Measurements from ENCODE around the gene CTRB1.

Gene CTRB1

DNA sequence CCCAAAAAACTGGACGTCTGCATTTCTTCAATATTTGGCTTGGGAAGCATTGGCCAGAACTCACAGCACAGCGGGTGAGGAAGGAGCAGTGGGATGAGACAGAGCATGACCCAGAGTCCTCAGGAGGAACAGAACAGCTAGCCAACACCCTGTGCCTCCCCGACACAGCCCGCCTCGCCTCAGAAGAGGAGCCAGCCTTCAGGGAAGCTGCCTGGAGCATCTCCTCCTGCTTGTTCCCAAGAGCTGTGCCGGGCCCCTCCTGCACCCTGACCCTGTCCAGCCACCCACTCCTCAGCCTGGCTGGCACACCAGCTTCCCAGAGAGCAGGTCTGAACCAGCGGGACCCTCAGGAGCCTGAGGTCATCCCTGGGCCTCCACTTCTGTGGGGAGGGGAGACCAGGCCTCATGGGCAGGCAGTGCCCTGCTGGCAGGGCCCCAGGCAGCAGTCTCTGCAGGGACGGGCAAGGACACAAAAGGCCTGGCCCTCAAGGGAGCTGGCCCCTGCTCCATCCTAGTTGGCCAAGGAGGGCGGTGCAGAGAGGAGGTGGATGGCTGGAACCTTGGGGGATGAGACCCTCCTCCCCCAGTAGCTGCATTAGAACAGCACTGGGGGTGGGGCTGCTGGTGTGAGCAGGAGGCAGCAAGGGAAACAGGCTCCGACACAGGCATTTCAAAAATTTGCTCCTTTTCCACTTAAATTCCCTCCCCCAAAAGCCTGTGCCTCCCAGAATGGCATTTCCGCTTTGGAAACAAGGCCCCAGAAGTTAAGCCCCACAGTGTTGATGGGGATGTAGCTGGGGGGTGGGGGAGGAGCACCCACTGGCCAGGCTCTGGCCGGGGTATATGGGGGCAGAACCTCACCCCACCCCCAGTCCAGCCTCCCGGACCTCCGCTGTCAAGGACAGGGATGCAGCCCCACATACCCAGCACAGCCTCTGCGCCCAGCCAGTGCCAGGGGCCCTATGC, 34.4 kb downstream of the CTRB1 start:
- DNase-seq (ENCODE audit: low read depth in 2 of 3, low spot score in 1 of 3), result no peak

DNA sequence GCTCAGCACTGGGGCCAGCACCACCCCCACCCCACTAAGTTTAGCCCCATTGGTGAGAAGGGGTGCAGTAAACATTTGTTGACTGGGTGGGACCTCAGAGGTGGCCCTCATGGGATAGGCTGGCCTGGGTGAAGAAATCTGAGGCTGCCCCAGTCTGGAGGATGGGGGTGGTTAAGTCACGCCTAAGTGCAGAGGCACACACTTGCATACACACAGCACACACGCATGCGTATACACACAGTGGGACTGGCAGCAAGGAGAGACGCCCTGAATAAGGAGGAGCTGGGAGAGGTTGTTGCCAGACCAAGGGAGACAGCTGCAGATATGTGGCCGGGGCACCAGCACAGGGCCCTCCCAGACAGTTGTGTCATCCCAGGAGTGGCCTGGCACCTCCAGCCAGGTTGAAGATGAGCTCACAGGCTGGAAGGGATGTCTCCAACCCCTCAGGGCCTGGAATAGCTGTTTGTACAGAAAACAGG, 35.6 kb downstream of the CTRB1 start:
- DNase-seq (ENCODE audit: low read depth in 2 of 3, low spot score in 1 of 3), result no peak

DNA sequence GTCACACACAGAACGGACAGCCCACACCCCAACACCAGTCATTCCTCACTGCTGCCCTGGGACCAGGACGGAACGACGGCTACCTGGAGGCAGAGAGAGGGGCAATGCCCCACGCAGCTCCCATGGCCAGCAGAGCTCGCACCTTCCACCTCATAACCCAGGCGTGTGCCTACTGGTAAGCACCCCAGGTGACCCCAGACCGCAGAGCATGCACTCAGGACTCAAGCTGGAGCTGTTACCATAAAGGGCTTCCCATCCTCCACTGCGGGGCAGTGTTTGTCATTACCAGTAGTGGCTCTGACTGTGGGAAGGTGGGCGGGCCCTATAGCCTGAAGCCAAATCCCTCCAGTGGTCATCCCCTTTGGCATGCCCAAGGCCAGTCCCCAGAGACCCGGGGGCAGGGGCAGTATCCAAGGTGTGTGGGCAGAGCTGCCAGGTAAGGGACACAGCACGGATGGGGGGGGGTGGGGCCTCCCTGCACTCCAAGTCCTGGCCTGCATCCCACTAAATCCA, 37.3 kb downstream of the CTRB1 start:
- DNase-seq (ENCODE audit: low read depth in 2 of 3, low spot score in 1 of 3), result no peak

DNA sequence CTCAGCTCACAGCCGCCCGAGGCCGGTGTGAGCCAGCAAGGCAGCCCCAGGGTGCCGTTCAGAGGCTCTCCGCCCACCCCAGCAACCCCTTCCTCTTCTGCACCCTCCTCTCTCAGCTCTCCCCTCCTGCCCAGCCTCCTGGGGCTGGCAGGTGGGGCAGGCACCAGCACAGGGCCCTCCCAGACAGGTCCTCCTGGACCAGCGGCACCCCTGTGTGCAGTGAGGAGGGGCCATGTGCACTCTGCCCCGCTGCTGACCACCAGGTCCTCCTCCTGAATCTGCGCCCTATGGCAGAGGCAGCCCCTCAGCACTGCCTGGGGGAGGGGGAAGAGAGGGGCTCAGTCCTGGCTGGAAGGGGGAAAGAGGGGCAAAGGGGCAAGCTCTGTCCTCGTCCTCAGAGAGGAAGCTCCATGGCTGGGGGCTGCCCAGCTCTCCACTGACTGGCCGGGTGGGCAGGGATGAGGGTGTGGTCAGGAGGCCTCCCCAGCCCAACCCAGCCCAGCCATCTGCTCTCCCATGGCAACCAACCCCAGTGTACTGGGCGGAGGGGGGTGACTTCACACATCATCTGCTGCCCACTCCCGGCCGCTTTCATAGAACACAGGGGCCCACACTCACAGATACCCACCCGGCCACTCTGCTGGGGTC, 38.0 kb downstream of the CTRB1 start:
- DNase-seq (ENCODE audit: low read depth in 2 of 3, low spot score in 1 of 3), result no peak

DNA sequence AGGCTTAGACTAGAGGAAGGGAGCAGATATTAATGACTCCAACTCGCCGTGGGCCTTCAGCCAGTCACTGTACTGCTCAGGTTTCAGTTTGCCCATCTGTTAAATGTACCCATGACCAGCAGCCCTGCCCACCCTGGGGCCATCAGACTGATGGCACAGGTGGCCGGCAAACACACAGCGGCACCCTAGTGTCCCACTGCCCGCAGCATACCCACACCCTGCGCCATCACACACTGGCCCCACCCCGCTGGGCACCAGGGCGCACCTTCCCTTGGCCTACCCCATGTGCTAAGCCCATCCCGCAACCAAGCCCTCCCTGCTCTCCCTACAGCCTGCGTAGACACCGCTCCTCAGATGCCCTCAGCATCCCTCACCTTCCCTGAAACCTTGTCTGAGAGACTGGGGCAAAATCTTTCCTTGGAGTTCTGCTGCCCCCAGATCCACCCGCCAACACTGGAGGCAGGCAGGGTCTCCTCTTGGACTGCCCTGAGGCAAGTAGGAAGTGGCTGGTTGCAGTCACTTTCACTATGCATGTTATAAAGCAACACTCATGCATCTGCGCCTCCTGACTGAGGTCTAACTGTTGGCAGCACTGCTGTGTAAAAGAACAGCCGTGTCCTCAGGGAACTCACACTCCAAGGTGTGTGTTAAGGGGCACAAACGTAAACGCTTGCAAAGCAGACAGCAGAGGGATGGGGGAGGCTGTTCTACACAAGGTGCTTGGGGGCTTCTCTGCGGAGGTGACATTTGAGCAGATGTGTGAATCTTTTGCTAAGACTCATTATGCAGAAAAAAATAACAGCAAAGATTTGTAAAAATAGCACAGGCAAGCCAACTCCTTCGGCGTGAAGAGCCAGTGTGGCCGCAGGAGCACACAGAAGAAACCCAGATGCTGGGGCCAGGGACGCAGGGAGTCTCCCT, 39.4 kb downstream of the CTRB1 start:
- DNase-seq (ENCODE audit: low read depth in 2 of 3, low spot score in 1 of 3), result no peak

DNA sequence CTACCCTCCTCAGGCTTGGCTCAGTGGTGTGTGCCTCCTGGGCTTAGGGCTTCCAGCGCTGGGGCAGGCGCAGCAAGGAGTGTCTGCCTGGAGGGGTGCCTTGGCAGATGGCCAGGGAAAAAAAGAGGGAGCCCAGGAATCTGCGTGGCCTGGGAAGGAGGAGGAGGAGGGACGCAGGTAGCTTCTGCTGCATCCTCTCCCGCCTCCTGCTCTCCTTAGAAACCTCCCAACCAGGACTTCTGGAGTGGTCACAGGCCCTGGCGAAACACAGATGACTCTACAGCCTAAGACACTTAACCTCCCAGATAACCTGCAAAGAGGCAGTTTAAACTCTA, 40.0 kb downstream of the CTRB1 start:
- DNase-seq (ENCODE audit: low read depth in 2 of 3, low spot score in 1 of 3), result no peak

DNA sequence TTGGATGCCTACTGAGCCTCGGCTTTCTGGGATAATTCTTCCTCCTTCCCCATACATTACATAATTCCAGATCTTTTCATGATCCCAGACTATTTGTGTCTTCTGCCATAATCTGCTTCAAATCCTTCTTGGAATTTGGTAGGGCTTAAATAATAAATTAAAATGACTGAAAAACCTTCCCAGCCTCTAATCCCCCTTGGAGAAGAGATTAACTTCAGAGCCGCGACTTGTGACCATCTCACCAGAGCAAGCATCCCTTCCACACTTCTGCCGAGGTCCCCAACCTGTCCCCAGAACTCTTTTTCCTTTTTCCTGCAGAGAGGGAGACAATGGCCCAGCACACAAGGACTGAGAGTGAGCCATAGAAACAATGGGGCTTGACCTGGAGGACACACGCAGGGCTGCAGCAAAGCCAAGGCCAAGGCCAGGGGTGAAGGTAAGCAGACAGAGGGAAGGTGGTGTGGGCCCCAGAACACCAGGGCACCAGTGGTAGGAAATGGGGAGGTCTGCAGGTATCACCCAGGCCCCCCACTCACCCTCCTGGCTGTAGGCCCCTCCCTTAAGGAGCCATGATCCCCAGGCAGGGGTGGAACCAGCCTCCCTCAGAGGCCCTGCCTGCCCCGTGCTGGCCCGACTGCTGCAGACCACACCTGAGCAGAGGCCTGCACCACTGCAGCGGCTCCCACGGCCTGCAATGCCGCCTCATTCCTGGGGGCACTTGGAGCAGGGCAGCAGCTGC, 42.2 kb downstream of the CTRB1 start:
- no peak for DNase-seq (ENCODE audit: low read depth in 2 of 3, low spot score in 1 of 3)

DNA sequence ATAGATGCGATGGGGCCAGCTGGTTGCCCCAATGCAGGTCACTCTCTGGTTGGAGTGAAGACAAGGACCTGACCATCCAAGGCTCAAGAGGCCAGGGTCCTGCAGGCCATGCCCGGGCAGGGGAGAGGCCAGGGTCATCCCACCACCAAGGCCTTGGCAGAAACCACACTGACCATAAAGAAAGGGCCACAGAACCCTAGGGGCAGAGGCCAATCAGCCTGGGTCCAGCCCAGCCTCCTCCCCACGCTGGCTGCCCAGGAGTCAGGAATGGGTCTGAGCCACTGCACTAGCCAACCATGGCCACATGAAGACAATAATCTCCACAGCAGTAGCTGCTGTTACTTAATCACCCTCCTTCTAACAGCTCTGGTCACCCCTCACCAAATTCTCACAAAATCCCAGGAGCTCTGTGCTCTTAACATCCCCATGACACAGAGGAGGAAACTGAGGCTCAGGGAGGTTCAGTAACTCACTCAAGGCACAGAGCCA, 42.8 kb downstream of the CTRB1 start:
- no peak for DNase-seq (ENCODE audit: low read depth in 2 of 3, low spot score in 1 of 3)

DNA sequence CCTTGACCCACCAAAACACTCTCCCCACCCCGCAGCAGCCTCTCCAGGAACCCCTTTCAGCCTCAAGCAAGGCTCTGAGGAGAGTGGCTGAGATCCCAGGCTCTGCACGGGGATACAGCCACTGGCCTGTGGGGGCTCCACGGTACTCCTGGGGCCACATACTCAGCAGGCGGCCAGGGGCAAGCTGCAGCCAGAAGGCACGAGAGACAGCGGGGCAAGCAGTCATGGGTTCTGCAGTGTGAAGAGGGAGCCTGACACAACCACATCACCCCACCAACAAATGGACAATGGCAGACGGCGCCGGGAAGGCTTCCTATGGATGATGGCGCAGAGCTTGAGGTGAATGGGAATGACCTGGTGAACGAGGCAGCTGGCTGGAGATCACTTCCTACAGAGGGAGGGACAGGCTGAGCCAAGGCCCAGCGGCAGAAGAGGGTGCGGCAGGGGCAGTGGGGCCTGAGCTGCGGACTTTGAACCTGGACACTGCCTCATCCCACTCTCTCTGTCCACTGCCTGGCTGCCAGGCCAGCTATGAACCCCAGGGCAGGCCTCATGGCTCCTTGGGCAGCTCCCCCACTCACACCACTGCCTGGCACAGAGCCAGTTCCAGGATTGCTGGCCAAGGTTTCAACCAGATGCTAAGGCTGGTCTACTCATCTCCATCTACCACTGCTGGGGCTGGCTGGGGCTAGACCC, 43.5 kb downstream of the CTRB1 start:
- no peak for DNase-seq (ENCODE audit: low read depth in 2 of 3, low spot score in 1 of 3)

DNA sequence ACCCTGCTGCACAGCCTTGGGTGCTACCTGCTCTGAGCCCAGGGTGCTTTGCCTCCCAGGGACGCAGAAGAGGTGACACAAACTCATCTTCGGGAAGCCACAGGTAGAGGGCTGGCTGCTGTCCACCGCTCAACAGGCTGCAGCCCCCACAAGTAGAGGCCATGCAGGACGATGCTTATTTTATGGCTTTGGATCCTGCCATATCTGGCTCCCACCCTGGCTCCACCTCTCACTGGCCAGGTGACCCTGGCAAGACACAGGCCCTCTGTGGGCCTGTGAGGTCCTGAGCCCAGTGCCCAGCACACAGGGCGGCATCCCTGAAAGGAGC, 44.0 kb downstream of the CTRB1 start:
- no peak for DNase-seq (ENCODE audit: low read depth in 2 of 3, low spot score in 1 of 3)

DNA sequence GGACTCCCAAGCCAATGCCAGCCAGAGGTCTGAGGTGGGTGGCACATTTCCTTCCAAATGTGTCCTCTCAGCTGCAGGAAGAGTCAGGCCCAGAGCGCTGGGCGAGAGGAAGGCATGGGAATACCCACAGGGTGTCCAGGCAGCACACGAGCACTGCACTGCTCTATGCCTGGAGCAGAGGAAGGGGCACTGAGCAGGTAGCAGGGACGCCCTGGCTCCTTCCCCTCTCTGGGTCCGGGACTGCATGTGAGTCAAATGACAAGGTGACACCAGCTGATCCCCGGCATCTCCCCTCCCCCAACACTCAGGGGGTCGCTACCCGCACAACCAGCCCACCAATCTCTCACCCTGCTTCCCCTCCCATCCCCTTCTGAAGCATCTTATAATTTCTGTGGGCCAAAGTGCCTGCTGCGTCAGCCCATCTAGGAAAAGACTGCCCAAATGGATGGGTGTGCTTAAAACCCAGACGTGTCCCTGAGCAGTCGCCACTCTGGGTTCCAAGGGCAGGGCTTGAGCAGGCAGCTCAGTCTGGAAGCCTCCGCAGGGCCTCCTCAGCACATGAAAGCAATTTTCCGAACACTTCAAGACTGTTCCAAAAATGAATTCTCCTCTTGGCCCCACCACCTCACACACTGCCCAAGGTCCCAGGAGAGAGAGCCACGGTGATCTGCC, 44.6 kb downstream of the CTRB1 start:
- no peak for DNase-seq (ENCODE audit: low read depth in 2 of 3, low spot score in 1 of 3)

DNA sequence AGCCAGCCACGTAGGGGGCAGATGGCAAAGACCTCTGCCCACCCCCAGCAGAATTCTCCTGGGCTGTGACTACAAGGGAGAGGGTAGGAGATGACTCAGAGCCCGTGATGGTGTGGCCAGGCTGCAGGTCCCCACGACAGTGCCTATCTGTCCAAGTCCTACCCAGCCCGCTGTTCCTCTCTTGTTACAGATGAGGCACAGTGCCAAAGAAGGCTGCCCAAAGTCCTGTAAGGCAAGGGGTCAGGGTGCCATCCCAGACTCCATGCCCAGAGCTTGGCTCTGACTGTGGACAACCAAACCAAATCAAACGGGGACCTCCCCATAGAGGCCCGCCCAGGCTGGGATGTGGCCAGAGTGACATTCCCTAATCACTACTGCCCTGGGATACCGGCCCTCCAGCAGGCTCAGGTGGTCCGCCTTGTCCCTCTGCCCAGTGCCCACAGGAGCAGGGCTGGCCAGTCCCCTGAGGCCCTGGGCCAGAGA, 45.2 kb downstream of the CTRB1 start:
- no peak for DNase-seq (ENCODE audit: low read depth in 2 of 3, low spot score in 1 of 3)

DNA sequence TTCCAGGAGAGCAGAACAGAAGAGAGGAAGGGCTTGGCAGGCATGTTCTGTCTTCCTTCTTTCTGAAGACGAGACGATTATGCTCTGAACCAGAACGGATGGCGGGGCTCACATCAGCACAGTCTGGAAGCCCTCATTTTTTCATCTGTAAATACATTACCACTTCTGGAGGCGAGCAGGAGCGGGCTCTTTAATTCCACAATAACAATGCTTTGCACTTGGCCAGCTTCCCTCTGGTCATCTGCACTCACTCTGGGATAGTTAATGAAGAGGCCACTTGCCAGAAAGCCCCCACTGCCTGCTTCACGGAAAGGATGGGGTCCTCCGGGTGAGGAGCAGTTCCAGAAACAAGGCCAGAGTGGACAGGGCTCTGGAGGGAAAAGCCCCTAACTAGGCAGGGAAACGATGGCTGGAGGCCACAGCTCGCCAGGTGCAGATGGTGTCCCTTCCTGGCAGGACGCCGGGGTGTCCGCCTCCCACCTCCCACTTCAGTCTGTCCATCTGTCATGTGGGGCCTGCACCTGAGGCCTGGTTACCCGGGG, 45.7 kb downstream of the CTRB1 start:
- no peak for DNase-seq (ENCODE audit: low read depth in 2 of 3, low spot score in 1 of 3)

DNA sequence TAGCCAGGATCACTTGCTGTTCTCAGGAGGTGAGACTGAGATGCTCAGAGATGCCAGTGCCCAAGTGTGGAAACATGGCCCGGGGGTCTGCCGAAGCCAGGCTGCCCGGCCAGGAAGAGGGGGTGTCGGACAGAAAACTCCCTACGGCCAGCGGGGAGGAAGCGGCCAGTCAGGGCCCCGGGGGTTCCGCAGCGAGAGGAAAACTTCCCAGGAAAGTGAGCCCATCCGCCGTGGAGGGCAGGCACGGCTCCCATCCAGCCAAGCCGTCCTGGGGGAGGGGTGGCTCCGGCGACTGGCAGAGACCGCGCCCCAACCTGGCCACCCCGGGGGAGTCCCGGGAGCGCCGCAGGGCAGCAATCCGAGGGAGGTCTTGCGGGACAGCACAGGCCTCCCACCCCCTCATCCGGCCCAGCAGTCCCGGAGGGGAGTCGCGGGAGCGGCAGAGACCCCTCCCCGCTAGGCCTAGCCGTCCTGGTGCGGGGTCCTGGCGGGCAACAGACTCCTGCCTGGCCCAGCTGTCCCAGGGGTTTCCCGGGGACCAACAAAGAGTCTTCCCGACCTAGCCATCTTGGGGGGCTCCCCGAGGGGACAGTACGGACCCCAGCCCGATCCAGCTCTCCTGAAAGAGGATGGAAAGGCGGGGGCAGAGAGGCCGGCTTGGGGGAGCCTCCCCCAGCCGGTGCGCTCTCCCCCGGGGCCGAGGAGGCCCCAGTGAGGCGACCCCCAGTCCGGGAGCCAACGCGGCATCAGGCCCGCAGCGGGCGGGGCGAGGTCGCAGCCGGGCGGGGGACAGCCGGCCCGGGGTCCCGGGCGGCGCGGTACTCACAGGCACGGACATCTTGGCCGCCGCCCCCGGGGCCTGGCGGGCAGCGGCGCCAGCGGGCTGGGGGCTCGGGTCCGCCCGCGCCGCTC, 46.5 kb downstream of the CTRB1 start:
- no peak for DNase-seq (ENCODE audit: low read depth in 2 of 3, low spot score in 1 of 3)

DNA sequence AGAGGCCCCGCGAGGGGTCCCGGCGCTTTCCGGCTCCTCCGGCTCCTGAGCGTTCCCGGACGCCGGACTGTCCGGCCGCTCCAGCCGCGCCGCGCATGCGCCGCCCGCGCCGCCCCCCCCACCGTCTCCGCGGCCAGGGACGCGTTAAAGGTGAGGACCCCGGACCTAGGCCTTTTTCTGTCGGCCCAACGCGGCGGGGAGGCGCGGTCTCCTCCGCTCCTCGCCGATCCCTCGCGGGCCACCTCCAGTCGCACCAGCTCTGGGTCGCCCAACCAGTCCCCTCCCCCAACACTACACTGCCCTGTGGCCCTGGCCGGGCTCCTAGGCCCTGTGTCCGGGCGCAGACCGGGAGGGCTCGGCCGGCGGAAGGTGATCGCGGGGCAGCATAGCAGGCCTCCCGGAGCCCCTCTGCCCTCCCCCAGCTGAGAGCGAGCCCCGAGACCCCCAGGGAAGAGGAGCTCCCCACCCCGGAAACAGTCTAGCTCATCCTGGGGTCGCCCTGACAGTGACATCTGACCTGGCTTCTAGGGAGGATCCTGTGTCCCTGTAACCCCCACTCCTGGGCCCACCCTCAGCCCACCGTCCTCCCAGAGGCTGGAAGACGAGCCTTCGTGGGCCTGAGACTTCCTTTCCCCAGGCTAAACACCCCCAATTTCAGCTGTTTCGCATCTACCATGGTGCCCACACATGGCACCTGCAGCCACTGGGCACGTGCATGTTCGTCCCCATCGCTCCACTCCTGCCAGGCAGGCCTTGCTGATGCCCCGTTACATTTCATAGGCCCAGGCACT, 47.3 kb downstream of the CTRB1 start:
- DNase-seq (ENCODE audit: low read depth in 2 of 3, low spot score in 1 of 3), result no peak

DNA sequence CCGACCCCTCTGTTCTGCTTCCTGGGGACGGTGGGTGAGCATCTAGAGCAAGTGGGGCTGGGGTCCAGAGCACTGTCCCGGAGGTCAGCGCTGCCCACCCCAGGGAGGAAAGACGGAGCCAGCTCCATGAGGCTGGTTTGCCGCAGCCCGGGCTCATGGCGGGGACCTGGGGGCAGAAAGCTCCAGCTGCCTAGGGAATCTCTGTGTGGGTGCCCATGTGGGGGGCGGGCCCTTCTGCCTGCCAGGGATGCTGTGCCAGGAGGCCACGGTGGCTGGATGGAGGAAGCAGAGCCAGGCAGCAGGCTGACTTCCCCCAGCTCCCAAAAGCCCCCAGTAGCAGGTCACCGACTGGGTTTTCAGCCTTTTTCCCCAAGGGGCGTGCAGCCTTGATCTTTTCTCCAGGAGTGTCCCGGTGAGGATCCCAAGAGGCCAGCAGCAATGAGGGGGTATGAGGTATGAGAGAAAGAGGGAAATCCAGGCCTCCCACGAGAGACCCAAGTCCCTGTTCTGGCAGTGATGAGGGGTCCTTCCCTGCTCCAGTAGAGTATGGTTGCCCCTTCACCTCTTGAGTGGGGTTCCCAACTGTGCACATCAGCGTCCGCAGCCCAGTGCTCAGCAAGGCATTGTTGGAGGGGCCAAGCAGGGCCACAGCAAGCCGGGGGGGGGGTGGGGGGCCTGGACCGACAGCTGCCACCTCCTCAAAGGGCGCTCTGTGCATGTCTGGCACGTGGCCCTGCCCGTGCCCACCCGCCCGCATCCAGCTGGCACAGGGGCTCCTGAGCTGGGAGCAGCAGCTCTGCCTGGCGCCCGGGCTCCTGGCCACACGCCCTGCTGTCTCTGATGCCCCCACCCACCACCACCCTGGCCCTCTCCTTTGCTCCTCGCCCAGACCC, 48.2 kb downstream of the CTRB1 start:
- no peak for DNase-seq (ENCODE audit: low read depth in 2 of 3, low spot score in 1 of 3)

Measured in stimulated activated CD4-positive, alpha-beta T cell treated with anti-CD3 and anti-CD28 coated beads, Interleukin-12 subunit alpha, Interleukin-12 subunit beta, amount 100 ng/mL, for 48 hours (primary cell).